Skeletal muscle tissue (tissue), 4 donors: ENCODE data around the gene TMEM192. TPM values are rescaled to one million over a fixed set of nuclear protein-coding genes. Genes with fewer than 3 reads are reported as not detected.
"Not testable (repeated sequence)": the region's sequence is repeated elsewhere in the genome, so short reads cannot be mapped to it uniquely, and the experiment has no call there.

Experiments used
- H3K27ac ChIP-seq: one replicate; pipeline ENCODE4 v1.7.0; 2013; ENCODE audit warnings: mild to moderate bottlenecking, low read depth, low read length, inconsistent platforms
- H3K27me3 ChIP-seq, 3 donors: one replicate each; pipeline ENCODE4 v1.7.0; 2013; ENCODE audit warnings: low read length in 3 of 3; ENCODE audit not compliant: control insufficient read depth in 3 of 3, insufficient read depth in 3 of 3
- H3K36me3 ChIP-seq, 3 donors: one replicate each; pipeline ENCODE4 v1.7.0; 2013; ENCODE audit warnings: low read length in 3 of 3; ENCODE audit not compliant: control insufficient read depth in 3 of 3, insufficient read depth in 3 of 3
- H3K4me1 ChIP-seq, 3 donors: one replicate each; pipeline ENCODE4 v1.7.0; 2013; ENCODE audit warnings: low read length in 3 of 3, mild to moderate bottlenecking in 3 of 3; ENCODE audit not compliant: control insufficient read depth in 3 of 3, insufficient read depth in 3 of 3
- H3K4me3 ChIP-seq, 3 donors: one replicate each; pipeline ENCODE4 v1.7.0; 2013; ENCODE audit warnings: low read length in 3 of 3
- H3K9ac ChIP-seq, 3 donors: one replicate each; pipeline ENCODE4 v1.7.0; 2013; ENCODE audit warnings: low read length in 3 of 3, mild to moderate bottlenecking in 3 of 3, moderate library complexity in 2 of 3, low read depth in 1 of 3
- H3K9me3 ChIP-seq, 3 donors: one replicate each; pipeline ENCODE4 v1.7.0; 2013; ENCODE audit warnings: low read length in 3 of 3; ENCODE audit not compliant: control insufficient read depth in 3 of 3
- total RNA-seq: library from RNA; depleted of rRNA; stranded (reverse); fragments of >200 nt; gene quantifications from one replicate; pipeline ENCODE4 v1.2.3, GENCODE V29; 2014
- donor health status: Osteomylitis.

TMEM192 gene
- total RNA-seq, 1 donor from 2014 or later: 3.1 TPM

DNA sequence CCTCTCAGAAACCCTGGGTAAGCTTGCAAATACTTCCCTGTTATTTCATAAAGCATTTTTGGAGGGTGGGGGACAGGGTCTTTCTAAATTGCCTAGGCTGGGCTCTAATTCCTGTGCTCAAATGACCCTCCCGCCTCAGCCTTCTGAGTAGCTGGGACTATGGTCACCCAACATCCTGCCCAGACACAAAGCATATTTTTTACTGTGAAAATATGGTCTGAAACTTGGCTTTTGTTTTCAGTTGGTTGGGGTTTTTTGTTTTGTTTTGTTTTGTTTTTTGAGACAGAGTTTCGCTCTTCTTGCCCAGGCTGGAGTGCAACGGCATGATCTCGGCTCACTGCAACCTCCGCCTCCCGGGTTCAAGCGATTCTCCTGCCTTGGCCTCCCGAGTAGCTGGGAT is 86.9 kb downstream of the TMEM192 start:
- not testable (repeated sequence) for H3K4me3 ChIP-seq, H3K4me1 ChIP-seq, H3K9me3 ChIP-seq, H3K27me3 ChIP-seq, H3K36me3 ChIP-seq, H3K27ac ChIP-seq, H3K9ac ChIP-seq

Other genes with a start within 250 kb of the TMEM192 start
- gene APELA, start 235.7 kb downstream of the TMEM192 start, total RNA-seq: not detected
- gene TRIM61, start 135.2 kb downstream of the TMEM192 start, total RNA-seq: 2.6 TPM
- gene TRIM60, start 80.9 kb downstream of the TMEM192 start, total RNA-seq: not detected
- gene TRIM75, start 59.0 kb downstream of the TMEM192 start, total RNA-seq: under 0.01 TPM
- gene KLHL2, start 94.7 kb upstream of the TMEM192 start, total RNA-seq: 5.2 TPM
- gene MSMO1, start 214.8 kb upstream of the TMEM192 start, total RNA-seq: 55.8 TPM